Measurements from ENCODE around the gene BPTF.

BPTF gene

DNA sequence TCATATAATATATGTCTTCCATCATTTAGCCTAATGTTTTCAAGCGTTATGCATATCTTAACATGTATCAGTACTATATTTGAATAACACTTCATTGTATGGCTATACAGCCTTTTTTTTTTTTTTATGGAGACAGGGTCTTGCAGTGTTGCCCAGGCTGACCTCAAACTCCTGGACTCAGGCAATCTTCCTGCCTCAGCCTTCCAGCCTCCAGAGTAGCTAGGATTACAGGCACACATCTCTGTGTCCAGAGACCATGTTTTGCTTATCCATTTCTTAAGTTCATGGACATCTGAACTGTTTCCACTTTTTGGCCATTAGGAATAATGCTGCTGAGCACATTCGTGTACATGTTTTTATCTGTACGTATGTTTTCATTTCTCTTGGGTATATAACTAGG lies 7.8 kb downstream of the BPTF start:
- Histone ChIP-seq H3K36me3 (ENCODE audit: control insufficient read depth, insufficient read depth, low read length) (no peaks in the 10 kb centered on the region; the same call in 1 of the 2 replicates), H3K4me3 (replicated peaks; ENCODE audit: low read depth, low read length) (no peak overlapping the region), H3K27me3 (replicated peaks; ENCODE audit: control insufficient read depth, insufficient read depth, low read length) (no peaks in the 10 kb centered on the region)
- no peak for DNase-seq (ENCODE audit: extremely low read depth, insufficient read length)
- TF ChIP-seq, protein P1, sequence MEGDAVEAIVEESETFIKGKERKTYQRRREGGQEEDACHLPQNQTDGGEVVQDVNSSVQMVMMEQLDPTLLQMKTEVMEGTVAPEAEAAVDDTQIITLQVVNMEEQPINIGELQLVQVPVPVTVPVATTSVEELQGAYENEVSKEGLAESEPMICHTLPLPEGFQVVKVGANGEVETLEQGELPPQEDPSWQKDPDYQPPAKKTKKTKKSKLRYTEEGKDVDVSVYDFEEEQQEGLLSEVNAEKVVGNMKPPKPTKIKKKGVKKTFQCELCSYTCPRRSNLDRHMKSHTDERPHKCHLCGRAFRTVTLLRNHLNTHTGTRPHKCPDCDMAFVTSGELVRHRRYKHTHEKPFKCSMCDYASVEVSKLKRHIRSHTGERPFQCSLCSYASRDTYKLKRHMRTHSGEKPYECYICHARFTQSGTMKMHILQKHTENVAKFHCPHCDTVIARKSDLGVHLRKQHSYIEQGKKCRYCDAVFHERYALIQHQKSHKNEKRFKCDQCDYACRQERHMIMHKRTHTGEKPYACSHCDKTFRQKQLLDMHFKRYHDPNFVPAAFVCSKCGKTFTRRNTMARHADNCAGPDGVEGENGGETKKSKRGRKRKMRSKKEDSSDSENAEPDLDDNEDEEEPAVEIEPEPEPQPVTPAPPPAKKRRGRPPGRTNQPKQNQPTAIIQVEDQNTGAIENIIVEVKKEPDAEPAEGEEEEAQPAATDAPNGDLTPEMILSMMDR (IDR thresholded peaks at IDR 0.05; ENCODE audit: insufficient read depth, low read length, poor library complexity, severe bottlenecking) = no peak

DNA sequence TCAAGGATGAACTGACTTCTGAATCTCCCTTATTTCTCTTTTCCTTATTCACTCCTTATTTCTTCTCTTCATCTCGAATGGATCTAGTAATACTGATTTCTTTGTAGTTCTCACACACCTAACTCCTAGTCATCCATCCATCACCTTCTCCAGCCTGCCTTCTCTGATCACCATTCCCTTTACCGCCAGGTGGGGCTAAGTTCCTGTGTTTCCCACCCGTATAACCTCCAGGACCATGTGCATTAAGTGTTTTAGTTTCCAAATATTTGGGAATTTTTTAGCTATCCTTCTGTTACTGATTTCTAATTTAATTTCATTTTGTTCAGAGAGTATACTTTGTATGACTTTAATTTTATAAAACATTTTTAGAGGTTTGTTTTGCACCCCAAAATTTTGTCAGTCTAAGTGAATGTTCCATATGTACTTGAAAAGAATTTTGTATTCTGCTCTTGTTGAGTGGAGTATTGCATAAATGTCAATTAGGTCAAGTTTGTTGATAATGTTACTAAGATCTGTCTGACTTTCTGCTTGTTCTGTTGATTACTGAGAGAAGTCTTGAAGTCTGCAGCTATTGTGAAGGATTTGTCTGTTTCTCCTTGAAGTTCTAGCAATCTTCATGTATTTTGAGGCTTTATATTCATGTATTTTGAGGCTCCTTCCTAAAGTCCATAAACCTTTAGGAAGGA lies 8.8 kb downstream of the BPTF start:
- DNase-seq (ENCODE audit: extremely low read depth, insufficient read length) = no peak
- no peaks in the 10 kb centered on the region for H3K27me3 ChIP-seq (replicated peaks; ENCODE audit: control insufficient read depth, insufficient read depth, low read length)
- TF ChIP-seq, protein P1 (IDR thresholded peaks at IDR 0.05; ENCODE audit: insufficient read depth, low read length, poor library complexity, severe bottlenecking) = no peak
- H3K36me3 ChIP-seq (ENCODE audit: control insufficient read depth, insufficient read depth, low read length) = no peaks in the 10 kb centered on the region; the same call in 1 of the 2 replicates
- H3K4me3 ChIP-seq (replicated peaks; ENCODE audit: low read depth, low read length) = no peak overlapping the region

DNA sequence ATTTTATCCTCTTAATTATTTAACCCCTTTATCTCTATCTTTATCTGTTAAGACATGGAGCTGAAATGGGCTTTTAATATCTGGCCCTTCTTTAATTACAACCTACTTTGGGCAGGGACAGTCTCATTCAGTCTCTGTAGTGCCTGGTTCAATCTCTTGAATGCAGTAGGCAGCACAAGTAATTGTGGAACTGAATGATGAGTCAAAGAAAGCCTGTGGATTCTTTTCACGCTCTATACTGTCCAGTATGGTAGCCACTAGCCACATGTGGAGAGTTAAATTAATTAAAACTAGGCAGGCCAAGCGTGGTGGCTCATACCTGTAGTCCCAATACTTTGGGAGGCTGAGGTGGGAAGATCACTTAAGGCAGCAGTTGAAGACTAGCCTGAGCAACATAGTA lies 9.3 kb downstream of the BPTF start:
- TF ChIP-seq, protein P1 (IDR thresholded peaks at IDR 0.05; ENCODE audit: insufficient read depth, low read length, poor library complexity, severe bottlenecking) = no peak
- no peak for DNase-seq (ENCODE audit: extremely low read depth, insufficient read length)
- Histone ChIP-seq H3K27me3 (replicated peaks; ENCODE audit: control insufficient read depth, insufficient read depth, low read length) (no peaks in the 10 kb centered on the region), H3K4me3 (replicated peaks; ENCODE audit: low read depth, low read length) (no peak overlapping the region), H3K36me3 (ENCODE audit: control insufficient read depth, insufficient read depth, low read length) (no peaks in the 10 kb centered on the region; the same call in 1 of the 2 replicates)

DNA sequence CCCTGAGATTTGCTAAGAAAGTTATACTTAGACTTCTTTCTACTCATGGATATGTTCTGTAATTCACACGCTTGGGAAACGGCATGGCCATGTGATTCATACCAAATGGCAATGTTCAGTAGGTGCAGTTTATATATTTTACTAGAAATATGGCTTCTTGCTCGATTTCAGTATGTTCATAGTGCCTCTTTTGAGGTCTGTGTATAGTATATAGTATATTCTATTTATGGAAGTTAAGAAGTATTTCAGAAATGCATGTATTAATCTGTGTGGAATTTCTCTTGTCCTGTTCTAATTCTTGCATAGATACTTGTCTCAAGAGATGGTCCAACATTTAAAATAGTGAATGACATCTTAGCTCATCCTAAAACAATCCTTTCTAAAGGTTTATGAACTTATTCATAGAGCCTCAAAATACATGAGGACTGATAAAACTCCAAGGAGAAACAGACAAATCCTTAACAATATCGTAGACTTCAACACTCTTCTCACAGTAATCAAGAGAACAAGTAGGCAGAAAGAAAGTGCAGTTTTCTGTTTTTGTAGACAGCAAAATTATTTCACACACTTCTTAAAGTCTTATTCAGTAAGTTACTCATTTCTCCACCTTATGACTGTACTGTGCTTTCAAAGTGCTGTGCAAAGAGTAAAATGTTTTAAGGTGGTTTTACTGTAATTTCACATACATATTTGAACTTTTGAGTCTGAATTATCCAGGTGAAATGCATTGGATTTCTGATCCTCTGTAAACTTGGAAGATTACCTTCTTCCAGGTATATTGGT lies 11.1 kb downstream of the BPTF start:
- Histone ChIP-seq H3K36me3 (ENCODE audit: control insufficient read depth, insufficient read depth, low read length) (no peaks in the 10 kb centered on the region; the same call in 1 of the 2 replicates), H3K27me3 (replicated peaks; ENCODE audit: control insufficient read depth, insufficient read depth, low read length) (no peaks in the 10 kb centered on the region), H3K4me3 (replicated peaks; ENCODE audit: low read depth, low read length) (no peak overlapping the region)
- TF ChIP-seq, protein P1 (IDR thresholded peaks at IDR 0.05; ENCODE audit: insufficient read depth, low read length, poor library complexity, severe bottlenecking) = no peak
- no peak for DNase-seq (ENCODE audit: extremely low read depth, insufficient read length)

DNA sequence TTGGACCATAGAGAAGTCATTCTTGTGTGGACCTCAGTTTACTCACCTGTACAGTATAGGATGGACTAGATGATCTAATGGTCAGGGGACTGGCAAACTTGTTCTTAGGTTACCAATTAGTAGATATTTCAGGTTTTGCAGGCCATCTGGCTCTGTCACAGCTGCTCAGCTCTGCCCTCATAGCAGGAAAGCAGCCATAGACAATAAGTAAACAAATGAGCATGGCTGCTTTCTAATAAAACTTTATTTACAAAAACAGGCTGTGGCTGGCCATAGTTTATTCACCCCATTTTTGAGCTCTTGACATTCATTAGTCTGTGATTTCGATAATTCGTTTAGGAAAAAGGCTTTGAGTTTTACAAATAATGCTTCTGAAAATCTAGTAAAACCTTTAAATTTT lies 12.7 kb downstream of the BPTF start:
- Histone ChIP-seq H3K4me3 (replicated peaks; ENCODE audit: low read depth, low read length) (no peak overlapping the region), H3K27me3 (replicated peaks; ENCODE audit: control insufficient read depth, insufficient read depth, low read length) (no peaks in the 10 kb centered on the region), H3K36me3 (ENCODE audit: control insufficient read depth, insufficient read depth, low read length) (no peaks in the 10 kb centered on the region; the same call in 1 of the 2 replicates)
- TF ChIP-seq, protein P1 (IDR thresholded peaks at IDR 0.05; ENCODE audit: insufficient read depth, low read length, poor library complexity, severe bottlenecking) = no peak
- no peak for DNase-seq (ENCODE audit: extremely low read depth, insufficient read length)

Data from GM06990 (cell line).